Stomach (tissue), 9 donors: ENCODE data around the gene CBY3. TPM values are rescaled to one million over a fixed set of nuclear protein-coding genes. Genes with fewer than 3 reads are reported as not detected.

Source experiments
- DNase-seq, 2 donors: peaks; one replicate each; pipeline versions ENCODE4 v3.0.0 to v3.0.0-alpha.2; 2013 to 2019
- H3K27ac ChIP-seq, 5 donors: fragments of 200-600 bp in 4 of 5; sonication (generic) in 4 of 5; one replicate each; pipeline ENCODE4 v1.5.1; 2013 to 2019; ENCODE audit warnings: mild to moderate bottlenecking in 1 of 5, moderate library complexity in 1 of 5
- H3K27me3 ChIP-seq, 3 donors: fragments of 200-600 bp; sonication (generic); one replicate each; pipeline ENCODE4 v1.5.1; 2017 to 2019; ENCODE audit warnings: mixed run types in 1 of 3
- H3K36me3 ChIP-seq, 4 donors: fragments of 200-600 bp; sonication (generic); 1 replicate in 3 of 4; 2 replicates in 1 of 4; pipeline ENCODE4 v1.5.1; 2016 to 2019
- H3K4me1 ChIP-seq, 4 donors: fragments of 200-600 bp; sonication (generic); one replicate each; pipeline ENCODE4 v1.5.1; 2016 to 2019
- H3K4me3 ChIP-seq, 4 donors: fragments of 200-600 bp; sonication (generic) in 3 of 4; one replicate each; pipeline ENCODE4 v1.5.1; 2016 to 2019; ENCODE audit warnings: mild to moderate bottlenecking in 1 of 4
- H3K9me3 ChIP-seq, 4 donors: fragments of 200-600 bp; sonication (generic); one replicate each; pipeline ENCODE4 v1.5.1; 2016 to 2019
- CTCF ChIP-seq, 7 experiments: fragments of 450-650 bp in 4 of 7; fragments of 200-600 bp in 3 of 7; sonication (generic) in 3 of 7; IDR thresholded peaks; one replicate each; pipeline ENCODE4 v1.5.1; 2016 to 2019; ENCODE audit warnings: antibody characterized with exemption in 7 of 7, control low read depth in 2 of 7, mild to moderate bottlenecking in 1 of 7
- EP300 ChIP-seq: sonication (generic); formaldehyde crosslinking; IDR thresholded peaks from one replicate; pipeline ENCODE4 v1.6.1; 2017; ENCODE audit warnings: antibody characterized with exemption
- POLR2A ChIP-seq, 4 donors: fragments of 450-650 bp; IDR thresholded peaks; one replicate each; pipeline ENCODE4 v1.6.1; 2016; ENCODE audit warnings: antibody characterized with exemption in 4 of 4, control low read depth in 2 of 4, mild to moderate bottlenecking in 1 of 4, moderate library complexity in 1 of 4
- POLR2AphosphoS5 ChIP-seq, 3 donors: sonication (generic); formaldehyde crosslinking; IDR thresholded peaks; one replicate each; pipeline ENCODE4 v1.6.1; 2016; ENCODE audit warnings: antibody characterized with exemption in 3 of 3
- WGBS, 5 donors: extraction: QIAGEN DNeasy Blood & Tissue Kit in 3 of 5; methylation state at CpG; one replicate each; pipeline versions ENCODE4 v1.1.5 to v1.1.7; 2013 to 2018; 5-methylcytosine and 5-hydroxymethylcytosine counted together
- intact Hi-C: fragments of 100-400 bp; cut with DNase I; formaldehyde crosslinking; loops from one replicate; pipeline ENCODE4 v1.15.1; 2023; ENCODE audit warnings: low total_unique reads
- polyA plus RNA-seq, 3 donors: library from polyadenylated mRNA; stranded (reverse); fragments of 200-250 nt; gene quantifications; one replicate each; pipeline ENCODE4 v1.2.3, GENCODE V29; 2013
- total RNA-seq, 5 donors: library from RNA; depleted of rRNA; stranded (reverse); fragments of >200 nt; gene quantifications; one replicate each; pipeline versions ENCODE4 v1.1.0 to v1.2.3, GENCODE V29; 2014 to 2016
- donor health status: healthy with polysubstance abuse.
- donor health status: Bipolar disorder and iron deficiency.
- donor health status: healthy.

CBY3 gene
- total and polyA plus RNA-seq, 8 donors = 0.15 TPM; not detected in 7

DNA sequence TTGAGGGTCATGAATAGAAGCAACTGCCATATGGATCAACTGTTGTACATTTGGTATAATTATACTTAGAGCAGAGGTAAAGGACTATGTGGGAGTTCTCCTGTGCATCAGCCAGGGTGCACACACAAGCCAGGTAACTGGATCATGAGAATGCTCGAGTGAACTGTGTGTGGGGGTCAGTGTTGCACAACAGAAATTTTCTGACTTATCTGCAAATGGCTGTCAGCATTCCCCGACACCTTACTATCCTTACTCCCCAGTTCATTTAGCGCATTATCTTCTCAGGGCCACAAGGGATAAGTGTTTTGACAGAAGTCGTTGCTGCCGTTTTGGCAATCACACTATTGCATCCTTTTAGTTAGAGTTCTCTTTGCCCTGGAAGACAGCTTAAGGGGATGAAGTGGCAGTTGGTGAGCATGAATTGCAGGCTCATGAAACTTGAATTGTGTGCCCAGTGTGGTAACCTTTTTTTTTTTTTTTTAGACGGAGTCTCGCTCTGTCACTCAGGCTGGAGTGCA lies 19.6 kb upstream of the CBY3 start:
- Histone ChIP-seq H3K27me3 (no peaks in the 10 kb centered on the region), H3K4me3 (peak overlapping the region; percentile 71 to 98 (median 94)), H3K36me3 (peaks cover 9 to 39% (median 29%) of the 10 kb centered on the region in 4 donors), H3K4me1 (peaks cover 29 to 70% (median 47%) of the 10 kb centered on the region in 4 donors), H3K9me3 (no peaks in the 10 kb centered on the region), H3K27ac (peak overlapping the region in 4 of 5 donors; percentile 98 to 99 (median 99))
- intact Hi-C loops = no loop called here
- TF ChIP-seq POLR2AphosphoS5 (IDR thresholded peaks at IDR 0.05) (no peak), EP300 (no peak), CTCF (IDR thresholded peaks at IDR 0.05) (no peak), POLR2A (IDR thresholded peaks at IDR 0.05) (no peak)
- peak in 1 of 2 donors; percentile 52 for DNase-seq
- WGBS, 5 donors = 34 to 48% (median 44%) methylated on average over 7 of the region's 7 CpGs

DNA sequence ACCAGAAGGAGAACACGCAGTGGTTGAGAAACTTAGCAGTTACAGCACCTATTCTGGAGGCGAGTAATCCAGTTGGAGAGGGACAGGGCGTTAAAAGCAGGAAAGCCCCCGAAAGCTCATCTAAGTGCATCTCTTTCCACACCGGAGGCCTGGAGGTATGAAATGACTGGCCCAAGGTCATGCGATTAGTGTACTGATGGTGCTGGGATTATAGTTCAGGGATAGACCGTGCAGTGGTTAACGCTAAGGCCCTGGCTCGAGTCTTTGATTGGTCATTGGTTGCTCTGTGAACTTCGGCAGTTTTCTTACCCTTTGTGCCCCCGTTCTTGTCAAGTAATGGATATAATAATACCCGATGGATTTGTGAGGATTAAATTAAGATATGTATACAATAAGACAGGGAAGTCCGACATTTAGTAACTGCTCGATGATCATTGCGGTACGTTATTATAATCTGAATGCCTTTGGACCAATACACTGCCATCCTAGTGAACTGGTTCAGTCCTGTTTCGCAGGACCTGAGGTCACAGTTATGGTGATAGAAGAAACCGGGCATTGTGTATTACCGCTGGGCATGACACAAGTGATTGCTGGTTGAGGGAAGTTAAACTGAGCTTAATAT lies 18.9 kb upstream of the CBY3 start:
- DNase-seq = peak in 1 of 2 donors; percentile 79
- peaks cover 7 to 32% (median 23%) of the 10 kb centered on the region in 4 donors for H3K36me3 ChIP-seq
- WGBS, 5 donors = 1 to 2% (median 2%) methylated on average over 19 of the region's 19 CpGs
- intact Hi-C loops = no loop called here
- H3K27me3 ChIP-seq = no peaks in the 10 kb centered on the region
- peak overlapping the region; percentile 71 to 98 (median 94) for H3K4me3 ChIP-seq
- H3K4me1 ChIP-seq = peaks cover 29 to 64% (median 47%) of the 10 kb centered on the region in 4 donors
- H3K9me3 ChIP-seq = no peaks in the 10 kb centered on the region
- TF ChIP-seq POLR2AphosphoS5 (IDR thresholded peaks at IDR 0.05) (no peak), CTCF (IDR thresholded peaks at IDR 0.05) (no peak), POLR2A (IDR thresholded peaks at IDR 0.05) (no peak), EP300 (no peak)
- peak overlapping the region; percentile 98 to 99 (median 99) for H3K27ac ChIP-seq

- H3K27ac ChIP-seq = peak within 1 kb of the TSS; percentile 98 to 99 (median 99)
- H3K4me1 ChIP-seq = peaks cover 29 to 59% (median 46%) of the 10 kb centered on the region in 4 donors
- no peaks in the 10 kb centered on the region for H3K9me3 ChIP-seq
- TF ChIP-seq CTCF (IDR thresholded peaks at IDR 0.05) = no peak
- peak; percentile 77 to 97 (median 92) for TF ChIP-seq POLR2AphosphoS5 (IDR thresholded peaks at IDR 0.05)
- peak in 2 of 4 donors; percentile 29 to 83 for TF ChIP-seq POLR2A (IDR thresholded peaks at IDR 0.05)
- no peak for TF ChIP-seq EP300
- DNase-seq = no peak
- 0 to 1% (median 0%) methylated on average over 13 to 58 of the region's 58 CpGs for WGBS, 5 donors
- H3K27me3 ChIP-seq = no peaks in the 10 kb centered on the region
- intact Hi-C loops = no loop called here
- peak within 1 kb of the TSS; percentile 71 to 98 (median 94) for H3K4me3 ChIP-seq
- H3K36me3 ChIP-seq = peaks cover 4 to 25% (median 16%) of the 10 kb centered on the region in 4 donors
These were observed 18.2 kb upstream of the CBY3 start, which contains the start of gene CANX for GRCh38 chr5:179698935-179699615. CANX (plus strand) TSS chr5:179698967; CDS start chr5:179705682, 6,715 bp downstream.
